IMR-90 (cell line): ENCODE results near the gene KIF1A. TPM values are rescaled to one million over a fixed set of nuclear protein-coding genes. Genes with fewer than 3 reads are reported as not detected.

ENCODE experiments used
- BHLHE40 ChIP-seq: fragments of 150-350 bp; IDR thresholded peaks from 2 replicates; pipeline ENCODE4 v1.6.1; 2016; ENCODE audit warnings: mild to moderate bottlenecking, low read depth, low read length
- CEBPB ChIP-seq: IDR thresholded peaks from 2 replicates; pipeline ENCODE4 v1.6.1; 2012; ENCODE audit warnings: low read depth, low read length, improper control_type of control experiment
- CTCF ChIP-seq: conservative IDR thresholded peaks from 2 replicates; pipeline ENCODE4 v1.5.1; 2012; ENCODE audit warnings: mild to moderate bottlenecking, low read depth, low read length, improper control_type of control experiment
- polyA plus RNA-seq, 3 experiments: library from polyadenylated mRNA; depleted of rRNA; stranded (reverse); fragments of >200 nt; gene quantifications; 2 replicates each; pipeline ENCODE4 v1.2.3, GENCODE V29; 2012; ENCODE audit warnings: low replicate concordance in 1 of 3
- total RNA-seq: library from RNA; depleted of rRNA; stranded (reverse); fragments of >200 nt; gene quantifications from 2 replicates; pipeline ENCODE4 v1.2.3, GENCODE V29; 2012

KIF1A gene
- total and polyA plus RNA-seq, 2 of the 4 experiments (the other 2 are of a cell fraction), result under 0.01 TPM; not detected in 1

GRCh38 chr2:240719676-240720545 lies 100.1 kb downstream of the KIF1A start (continued):
- no peak for TF ChIP-seq CTCF
- no peak for TF ChIP-seq CEBPB
- TF ChIP-seq BHLHE40, result no peak
